Bronchial epithelial cell (primary cell): Measurements from ENCODE around the gene PDIK1L. TPM values are rescaled to one million over a fixed set of nuclear protein-coding genes. Genes with fewer than 3 reads are reported as not detected.

Source experiments
- DNase-seq: peaks from one replicate; pipeline ENCODE4 v3.0.0-alpha.2; 2010; ENCODE audit warnings: low read depth
- FAIRE-seq: peaks from 2 replicates; lab custom pipeline; 2011; peaks lifted over from hg19 to GRCh38; lab: Jason Lieb, UNC
- H3K27me3 ChIP-seq: 2 replicates; pipeline ENCODE4 v1.5.1; 2011; ENCODE audit warnings: low read length; ENCODE audit not compliant: control insufficient read depth, insufficient read depth
- H3K36me3 ChIP-seq: 2 replicates; pipeline ENCODE4 v1.5.1; 2011; ENCODE audit warnings: low read length; ENCODE audit not compliant: control insufficient read depth, insufficient read depth
- H3K4me3 ChIP-seq: 2 replicates; pipeline ENCODE4 v1.5.1; 2011; ENCODE audit warnings: mild to moderate bottlenecking, low read depth, low read length, control low read depth
- total RNA-seq: library from RNA; depleted of rRNA; stranded (reverse); fragments of >200 nt; gene quantifications from 2 replicates; pipeline ENCODE4 v1.2.1, GENCODE V29; 2014
- TF ChIP-seq, protein P1 (sequence below): IDR thresholded peaks from 2 replicates; pipeline ENCODE4 v1.5.1; 2011; ENCODE audit warnings: mild to moderate bottlenecking, moderate library complexity, low read length, control low read depth, inconsistent platforms; ENCODE audit not compliant: insufficient read depth, severe bottlenecking

Gene PDIK1L
- total RNA-seq, 1 donor from 2014 or later: 8.7 TPM

DNA sequence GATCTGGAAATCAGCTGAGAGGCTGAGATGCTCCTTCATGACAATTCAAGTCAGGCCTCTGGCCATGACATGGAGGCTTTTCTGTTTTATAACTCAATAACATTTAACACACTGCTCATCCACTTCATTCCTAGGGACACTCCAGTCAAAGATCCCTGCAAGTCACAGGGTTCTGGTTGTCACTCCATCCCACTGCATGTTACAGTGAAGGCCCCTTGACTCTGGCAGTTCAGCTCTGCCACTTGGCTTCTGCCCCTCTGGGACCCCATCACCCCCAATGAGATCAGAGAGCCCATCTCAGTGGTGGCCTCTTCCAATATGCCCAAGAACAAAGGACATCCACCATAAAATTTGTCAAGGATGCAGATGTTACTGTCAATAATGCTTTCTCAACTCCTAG is 37.3 kb downstream of the PDIK1L start:
- DNase-seq: no peak
- TF ChIP-seq, protein P1, sequence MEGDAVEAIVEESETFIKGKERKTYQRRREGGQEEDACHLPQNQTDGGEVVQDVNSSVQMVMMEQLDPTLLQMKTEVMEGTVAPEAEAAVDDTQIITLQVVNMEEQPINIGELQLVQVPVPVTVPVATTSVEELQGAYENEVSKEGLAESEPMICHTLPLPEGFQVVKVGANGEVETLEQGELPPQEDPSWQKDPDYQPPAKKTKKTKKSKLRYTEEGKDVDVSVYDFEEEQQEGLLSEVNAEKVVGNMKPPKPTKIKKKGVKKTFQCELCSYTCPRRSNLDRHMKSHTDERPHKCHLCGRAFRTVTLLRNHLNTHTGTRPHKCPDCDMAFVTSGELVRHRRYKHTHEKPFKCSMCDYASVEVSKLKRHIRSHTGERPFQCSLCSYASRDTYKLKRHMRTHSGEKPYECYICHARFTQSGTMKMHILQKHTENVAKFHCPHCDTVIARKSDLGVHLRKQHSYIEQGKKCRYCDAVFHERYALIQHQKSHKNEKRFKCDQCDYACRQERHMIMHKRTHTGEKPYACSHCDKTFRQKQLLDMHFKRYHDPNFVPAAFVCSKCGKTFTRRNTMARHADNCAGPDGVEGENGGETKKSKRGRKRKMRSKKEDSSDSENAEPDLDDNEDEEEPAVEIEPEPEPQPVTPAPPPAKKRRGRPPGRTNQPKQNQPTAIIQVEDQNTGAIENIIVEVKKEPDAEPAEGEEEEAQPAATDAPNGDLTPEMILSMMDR: no peak

DNA sequence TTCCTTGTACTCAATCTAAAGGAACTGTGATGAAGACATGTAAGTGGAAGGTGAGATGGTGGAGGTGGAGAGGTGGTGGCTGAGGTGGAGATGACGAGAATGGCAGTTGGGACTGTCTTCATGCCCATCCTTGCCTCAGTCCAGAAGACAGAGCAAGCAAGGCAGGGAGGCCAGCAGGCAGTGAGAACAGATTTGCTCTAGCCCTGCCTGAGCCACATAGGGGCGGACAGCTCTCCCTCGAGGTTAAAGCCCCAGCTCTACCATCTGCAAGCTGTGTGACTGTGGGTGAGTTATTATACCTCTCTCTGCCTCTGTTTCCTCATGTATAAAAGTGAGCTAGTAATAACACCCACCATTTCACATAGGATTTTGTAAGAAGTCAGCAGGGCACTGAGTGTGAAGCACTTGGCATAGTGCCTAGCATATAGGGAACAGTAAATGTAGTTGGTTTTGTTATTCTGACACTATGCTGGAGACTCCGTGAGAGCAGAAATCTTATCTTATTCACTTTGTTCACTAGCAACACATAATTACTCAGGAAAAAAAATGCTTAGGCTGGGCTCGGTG is 42.4 kb downstream of the PDIK1L start:
- TF ChIP-seq, protein P1: no peak
- DNase-seq: no peak
- Histone ChIP-seq H3K27me3 (peaks cover 6% of the 10 kb centered on the region), H3K36me3 (no peaks in the 10 kb centered on the region), H3K4me3 (no peak overlapping the region)
- no peak for FAIRE-seq

More for the DNA sequence above, 37.3 kb downstream of the PDIK1L start:
- Histone ChIP-seq H3K36me3 (no peaks in the 10 kb centered on the region), H3K27me3 (no peaks in the 10 kb centered on the region), H3K4me3 (no peak overlapping the region)
- no peak for FAIRE-seq

DNA sequence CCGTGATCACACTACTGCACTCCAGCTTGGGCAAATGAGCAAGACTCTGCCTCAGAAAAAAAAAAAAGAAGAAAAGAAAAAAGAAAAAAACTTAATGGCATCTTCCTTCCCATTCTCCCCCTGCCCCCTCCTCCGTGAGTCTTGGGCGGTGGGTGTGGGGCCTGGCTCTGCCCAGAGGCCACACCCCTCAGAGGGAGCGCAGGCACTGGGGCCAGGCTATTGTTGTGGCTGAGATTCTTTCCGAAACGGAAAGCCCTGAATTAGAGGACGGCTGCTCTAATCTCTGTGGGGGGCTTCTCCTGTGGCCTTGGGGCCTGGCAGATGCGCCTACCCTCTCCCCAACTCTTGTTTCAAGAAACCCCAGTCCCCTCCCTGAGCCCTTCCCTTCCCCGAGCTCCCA is 43.1 kb downstream of the PDIK1L start:
- DNase-seq (no peak), FAIRE-seq (no peak)
- Histone ChIP-seq H3K4me3 (no peak overlapping the region), H3K27me3 (peaks cover 6% of the 10 kb centered on the region), H3K36me3 (no peaks in the 10 kb centered on the region)
- TF ChIP-seq, protein P1: no peak

DNA sequence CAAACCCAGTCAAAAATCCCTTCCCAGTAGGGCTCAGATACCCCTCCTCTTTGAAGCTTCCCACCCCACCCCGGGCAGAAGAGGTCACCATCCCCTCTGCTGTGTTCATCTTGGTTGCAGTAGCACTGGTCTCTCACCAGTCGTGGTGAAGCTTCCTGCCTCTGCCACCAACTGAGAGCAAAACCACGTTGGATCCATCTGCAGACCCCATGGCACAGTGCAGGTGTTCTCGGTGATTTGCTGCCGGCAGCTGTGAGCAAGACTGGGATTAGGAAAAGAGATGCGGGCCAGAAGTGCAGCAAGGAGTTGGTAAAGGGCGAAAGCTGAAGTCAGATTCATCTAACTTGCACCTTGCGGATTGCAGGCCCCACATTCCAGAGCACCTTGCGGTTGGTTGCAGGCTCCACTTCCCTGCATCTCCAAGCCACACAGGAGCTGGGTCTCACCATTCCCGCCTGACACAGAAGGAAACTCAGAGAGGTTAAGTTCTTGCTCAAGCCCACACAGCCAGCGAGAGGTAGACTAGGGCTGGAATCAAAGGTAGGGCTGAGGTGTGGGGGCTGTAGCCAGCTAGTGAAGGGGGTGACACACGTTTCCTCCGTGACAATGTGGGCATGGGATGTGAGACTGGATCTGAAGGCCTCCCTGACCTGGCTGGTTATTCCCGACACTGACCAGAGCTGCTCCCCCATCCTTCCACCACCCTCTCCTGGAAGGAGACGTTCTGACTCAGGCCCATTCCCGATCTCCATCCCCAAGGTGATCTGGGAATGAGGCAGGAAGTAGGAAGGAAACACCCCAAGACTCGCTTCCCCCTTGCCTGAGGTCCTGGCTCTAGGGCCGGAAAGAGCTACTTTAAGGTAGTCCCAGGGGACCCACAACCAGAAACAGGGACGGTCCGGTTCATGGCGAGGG is 44.0 kb downstream of the PDIK1L start:
- FAIRE-seq (no peak), DNase-seq (no peak)
- H3K27me3 ChIP-seq: peaks cover 6% of the 10 kb centered on the region
- H3K4me3 ChIP-seq: no peak overlapping the region
- H3K36me3 ChIP-seq: no peaks in the 10 kb centered on the region
- TF ChIP-seq, protein P1: no peak

DNA sequence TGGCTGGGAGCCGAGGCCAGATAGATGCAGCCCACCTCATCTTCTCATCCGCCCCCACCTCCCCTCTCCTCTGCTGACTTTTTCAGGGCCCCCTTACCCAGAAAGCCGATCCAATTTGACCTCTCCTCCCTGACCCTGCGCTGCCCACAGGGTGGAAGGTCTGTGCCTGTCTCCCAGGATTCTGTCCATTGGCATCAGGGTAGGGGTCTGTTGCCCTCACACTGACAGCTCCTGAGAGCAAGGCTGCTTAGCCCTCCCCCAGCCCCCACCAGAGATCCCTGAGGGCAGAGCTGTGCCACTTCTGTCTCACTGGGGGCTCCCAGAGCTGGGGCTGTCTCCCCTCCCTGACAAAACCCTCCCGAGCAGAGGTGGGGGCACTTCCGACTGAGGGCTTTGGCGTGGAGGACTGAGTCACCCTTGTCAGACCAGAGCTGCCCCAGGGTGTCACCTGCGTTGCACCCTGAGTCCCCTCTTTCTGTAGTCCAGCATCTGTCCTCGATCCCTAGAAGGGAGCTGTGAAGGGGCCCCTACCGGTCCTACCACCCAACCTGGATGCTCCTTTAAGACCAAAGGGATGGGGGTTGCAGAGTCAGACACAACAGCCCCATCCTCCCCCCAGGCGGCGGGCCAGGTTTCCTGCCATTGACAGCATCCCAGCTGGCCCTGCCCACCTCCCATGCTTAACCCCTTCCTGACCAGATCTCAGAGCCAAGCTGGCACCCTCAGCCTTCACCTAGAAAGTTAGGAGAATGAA is 44.8 kb downstream of the PDIK1L start:
- peaks cover 6% of the 10 kb centered on the region for H3K27me3 ChIP-seq
- no peak overlapping the region for H3K4me3 ChIP-seq
- TF ChIP-seq, protein P1: no peak
- H3K36me3 ChIP-seq: no peaks in the 10 kb centered on the region
- FAIRE-seq (no peak), DNase-seq (no peak)
